Gastrocnemius medialis (tissue), 4 donors: ENCODE measurements around the gene AP3B1. TPM values are rescaled to one million over a fixed set of nuclear protein-coding genes. Genes with fewer than 3 reads are reported as not detected.

Source experiments
- ATAC-seq, 2 donors: fragments of 150-250 bp; one replicate each; pipeline ENCODE4 v1.9.1; 2016
- DNase-seq, 2 donors: peaks; one replicate each; pipeline ENCODE4 v3.0.0-alpha.2; 2019
- H3K27ac ChIP-seq, 4 donors: fragments of 200-600 bp; sonication (generic); 1 replicate in 1 of 4; 2 replicates in 3 of 4; pipeline ENCODE4 v1.5.1; 2016 to 2018; ENCODE audit warnings: mild to moderate bottlenecking in 2 of 4, moderate library complexity in 1 of 4
- H3K27me3 ChIP-seq, 3 donors: fragments of 200-600 bp; sonication (generic) in 2 of 3; 1 replicate in 1 of 3; 2 replicates in 2 of 3; pipeline versions ENCODE4 v1.5.1 to v1.6.0; 2016 to 2019; ENCODE audit warnings: mild to moderate bottlenecking in 1 of 3, moderate library complexity in 1 of 3
- H3K36me3 ChIP-seq, 2 donors: fragments of 200-600 bp; sonication (generic) in 1 of 2; one replicate each; pipeline ENCODE4 v1.5.1; 2017 to 2018
- H3K4me1 ChIP-seq, 2 donors: fragments of 200-600 bp; sonication (generic) in 1 of 2; one replicate each; pipeline ENCODE4 v1.5.1; 2016 to 2017; ENCODE audit warnings: mild to moderate bottlenecking in 2 of 2
- H3K4me3 ChIP-seq, 4 donors: fragments of 200-600 bp; sonication (generic) in 3 of 4; 1 replicate in 1 of 4; 2 replicates in 3 of 4; pipeline ENCODE4 v1.5.1; 2016 to 2019; ENCODE audit warnings: mild to moderate bottlenecking in 2 of 4
- H3K9me3 ChIP-seq, 3 donors: fragments of 200-600 bp; sonication (generic) in 2 of 3; 1 replicate in 1 of 3; 2 replicates in 2 of 3; pipeline ENCODE4 v1.5.1; 2016 to 2019
- POLR2A ChIP-seq, 2 donors: fragments of 450-650 bp; IDR thresholded peaks; one replicate each; pipeline ENCODE4 v1.6.1; 2017; ENCODE audit warnings: antibody characterized with exemption in 2 of 2, mild to moderate bottlenecking in 2 of 2, moderate library complexity in 2 of 2
- in situ Hi-C, 4 donors: fragments of 200-750 bp; cut with MboI; loops; one replicate each; pipeline versions ENCODE4 v1.15.0 to v1.8.0; 2017; ENCODE audit warnings: low sequenced_read_pairs in 4 of 4
- intact Hi-C: fragments of 100-400 bp; cut with DNase I; formaldehyde crosslinking; loops from one replicate; pipeline ENCODE4 v1.15.1; 2023; ENCODE audit warnings: low total_unique reads
- total RNA-seq, 4 donors: library from RNA; depleted of rRNA; stranded (reverse); fragments of >200 nt; gene quantifications; one replicate each; pipeline versions ENCODE4 v1.1.0 to v1.2.3, GENCODE V29; 2016
- TF ChIP-seq, protein P1 (sequence below), 5 experiments: fragments of 450-650 bp in 3 of 5; fragments of 200-600 bp in 2 of 5; sonication (generic) in 2 of 5; IDR thresholded peaks in 4 of 5; conservative IDR thresholded peaks in 1 of 5; 1 replicate in 4 of 5; 2 replicates in 1 of 5; pipeline ENCODE4 v1.5.1; 2016 to 2019; ENCODE audit warnings: antibody characterized with exemption in 5 of 5, mild to moderate bottlenecking in 3 of 5, moderate library complexity in 3 of 5

The AP3B1 gene
- total RNA-seq, 4 donors from 2014 or later = 17.9 to 26.0 (median 22.6) TPM

- no peak for TF ChIP-seq POLR2A (IDR thresholded peaks at IDR 0.05)
- TF ChIP-seq, protein P1, sequence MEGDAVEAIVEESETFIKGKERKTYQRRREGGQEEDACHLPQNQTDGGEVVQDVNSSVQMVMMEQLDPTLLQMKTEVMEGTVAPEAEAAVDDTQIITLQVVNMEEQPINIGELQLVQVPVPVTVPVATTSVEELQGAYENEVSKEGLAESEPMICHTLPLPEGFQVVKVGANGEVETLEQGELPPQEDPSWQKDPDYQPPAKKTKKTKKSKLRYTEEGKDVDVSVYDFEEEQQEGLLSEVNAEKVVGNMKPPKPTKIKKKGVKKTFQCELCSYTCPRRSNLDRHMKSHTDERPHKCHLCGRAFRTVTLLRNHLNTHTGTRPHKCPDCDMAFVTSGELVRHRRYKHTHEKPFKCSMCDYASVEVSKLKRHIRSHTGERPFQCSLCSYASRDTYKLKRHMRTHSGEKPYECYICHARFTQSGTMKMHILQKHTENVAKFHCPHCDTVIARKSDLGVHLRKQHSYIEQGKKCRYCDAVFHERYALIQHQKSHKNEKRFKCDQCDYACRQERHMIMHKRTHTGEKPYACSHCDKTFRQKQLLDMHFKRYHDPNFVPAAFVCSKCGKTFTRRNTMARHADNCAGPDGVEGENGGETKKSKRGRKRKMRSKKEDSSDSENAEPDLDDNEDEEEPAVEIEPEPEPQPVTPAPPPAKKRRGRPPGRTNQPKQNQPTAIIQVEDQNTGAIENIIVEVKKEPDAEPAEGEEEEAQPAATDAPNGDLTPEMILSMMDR (IDR thresholded peaks at IDR 0.05 in 4 of 5, conservative IDR thresholded peaks at IDR 0.05 in 1 of 5) = no peak
- intact Hi-C loops (no loop called here), in situ Hi-C loops (no loop called here)
Measured at GRCh38 chr5:78243091-78243490, 51.4 kb downstream of the AP3B1 start.

DNA sequence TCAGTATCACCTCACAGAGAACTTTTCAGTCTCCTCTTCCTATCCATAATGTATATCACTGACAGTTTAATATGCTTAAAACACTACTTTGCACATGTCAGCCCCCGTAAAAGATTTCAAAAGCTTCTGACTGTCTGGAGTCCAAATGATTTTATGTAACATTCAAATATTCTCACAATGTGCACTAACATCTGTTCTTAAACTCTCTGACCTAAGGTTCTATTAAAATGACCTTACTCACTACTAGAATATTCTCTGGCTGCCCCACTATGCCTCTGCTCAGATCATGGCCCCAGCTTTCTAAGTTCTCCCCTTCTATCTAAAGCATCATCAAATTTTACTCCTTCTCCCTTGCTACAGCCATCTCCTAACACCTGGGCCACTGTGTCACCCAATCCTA lies 52.5 kb downstream of the AP3B1 start:
- H3K27ac ChIP-seq = no peak overlapping the region
- in situ Hi-C loops (no loop called here), intact Hi-C loops (no loop called here)
- H3K36me3 ChIP-seq = no peaks in the 10 kb centered on the region
- no peaks in the 10 kb centered on the region for H3K27me3 ChIP-seq
- H3K9me3 ChIP-seq = no peaks in the 10 kb centered on the region
- ATAC-seq (no peak), DNase-seq (no peak)
- no peak overlapping the region for H3K4me3 ChIP-seq
- TF ChIP-seq, protein P1 (IDR thresholded peaks at IDR 0.05 in 4 of 5, conservative IDR thresholded peaks at IDR 0.05 in 1 of 5) = no peak
- no peak for TF ChIP-seq POLR2A (IDR thresholded peaks at IDR 0.05)
- no peaks in the 10 kb centered on the region for H3K4me1 ChIP-seq

More at GRCh38 chr5:78243091-78243490, 51.4 kb downstream of the AP3B1 start:
- Histone ChIP-seq H3K9me3 (no peaks in the 10 kb centered on the region), H3K4me1 (no peaks in the 10 kb centered on the region), H3K27me3 (no peaks in the 10 kb centered on the region), H3K27ac (no peak overlapping the region), H3K4me3 (no peak overlapping the region), H3K36me3 (no peaks in the 10 kb centered on the region)
- DNase-seq = no peak
- no peak for ATAC-seq

- Histone ChIP-seq H3K27ac (no peak overlapping the region), H3K36me3 (no peaks in the 10 kb centered on the region), H3K4me1 (no peaks in the 10 kb centered on the region), H3K4me3 (no peak overlapping the region), H3K27me3 (no peaks in the 10 kb centered on the region), H3K9me3 (no peaks in the 10 kb centered on the region)
- intact Hi-C loops (no loop called here), in situ Hi-C loops (no loop called here)
- DNase-seq = no peak
- TF ChIP-seq, protein P1 (IDR thresholded peaks at IDR 0.05 in 4 of 5, conservative IDR thresholded peaks at IDR 0.05 in 1 of 5) = no peak
- no peak for TF ChIP-seq POLR2A (IDR thresholded peaks at IDR 0.05)
- no peak for ATAC-seq
Measured at GRCh38 chr5:78237911-78238310, 56.6 kb downstream of the AP3B1 start.

- ATAC-seq (no peak), DNase-seq (no peak)
- TF ChIP-seq POLR2A (IDR thresholded peaks at IDR 0.05) = no peak
- TF ChIP-seq, protein P1 (IDR thresholded peaks at IDR 0.05 in 4 of 5, conservative IDR thresholded peaks at IDR 0.05 in 1 of 5) = no peak
- intact Hi-C loops = no loop called here
- H3K4me3 ChIP-seq = no peak overlapping the region
- in situ Hi-C loops = no loop called here
- H3K27me3 ChIP-seq = no peaks in the 10 kb centered on the region
- no peaks in the 10 kb centered on the region for H3K4me1 ChIP-seq
- no peaks in the 10 kb centered on the region for H3K9me3 ChIP-seq
- no peak overlapping the region for H3K27ac ChIP-seq
- H3K36me3 ChIP-seq = no peaks in the 10 kb centered on the region
Measured at GRCh38 chr5:78236046-78236445, 58.5 kb downstream of the AP3B1 start.

DNA sequence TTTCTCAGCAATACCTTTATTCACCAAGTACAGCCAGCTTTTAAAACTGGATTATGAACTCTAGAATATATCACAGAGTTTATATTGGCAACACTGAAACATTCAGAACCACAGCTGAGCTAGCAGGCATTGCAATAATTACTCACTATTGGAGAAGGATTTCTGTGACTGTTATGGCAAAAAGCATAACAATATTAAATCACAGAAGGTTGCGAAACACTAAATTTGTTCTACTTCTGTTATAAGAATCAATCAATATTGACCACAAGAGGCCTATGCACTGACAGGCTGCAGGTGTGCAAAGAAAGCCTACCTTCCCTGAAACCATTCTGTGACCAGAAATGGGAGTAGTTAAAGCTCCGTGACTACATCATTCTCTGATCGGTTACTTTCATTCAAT lies 59.2 kb downstream of the AP3B1 start:
- ATAC-seq = no peak
- Histone ChIP-seq H3K4me1 (no peaks in the 10 kb centered on the region), H3K4me3 (no peak overlapping the region), H3K9me3 (no peaks in the 10 kb centered on the region), H3K27me3 (no peaks in the 10 kb centered on the region), H3K27ac (no peak overlapping the region), H3K36me3 (no peaks in the 10 kb centered on the region)
- no peak for DNase-seq
- TF ChIP-seq, protein P1 (IDR thresholded peaks at IDR 0.05 in 4 of 5, conservative IDR thresholded peaks at IDR 0.05 in 1 of 5) = no peak
- TF ChIP-seq POLR2A (IDR thresholded peaks at IDR 0.05) = no peak
- in situ Hi-C loops = no loop called here
- intact Hi-C loops = no loop called here
